ENCODE results near the gene PIGP. TPM values are rescaled to one million over a fixed set of nuclear protein-coding genes. Genes with fewer than 3 reads are reported as not detected.

The PIGP gene
- total RNA-seq, 1 donor from 2014 or later = 28.7 TPM

GRCh38 chr21:37065561-37066177, 7.2 kb downstream of the PIGP start:
- Histone ChIP-seq H3K27ac (no peak overlapping the region), H3K36me3 (peaks cover 30% of the 10 kb centered on the region), H3K4me1 (no peaks in the 10 kb centered on the region), H3K9me3 (no peaks in the 10 kb centered on the region), H3K27me3 (ENCODE audit: low read depth) (no peaks in the 10 kb centered on the region), H3K4me3 (no peak overlapping the region)
- no peak for DNase-seq
- ATAC-seq = no peak
- intact Hi-C loops (cut with DNase I) = no loop called here
- no peak for TF ChIP-seq CTCF (IDR thresholded peaks at IDR 0.05)

GRCh38 chr21:37064841-37065240, 8.0 kb downstream of the PIGP start:
- Histone ChIP-seq H3K9me3 (no peaks in the 10 kb centered on the region), H3K27me3 (ENCODE audit: low read depth) (no peaks in the 10 kb centered on the region), H3K27ac (no peak overlapping the region), H3K36me3 (peaks cover 24% of the 10 kb centered on the region), H3K4me1 (no peaks in the 10 kb centered on the region), H3K4me3 (no peak overlapping the region)
- DNase-seq = no peak
- intact Hi-C loops (cut with DNase I) = no loop called here
- TF ChIP-seq CTCF (IDR thresholded peaks at IDR 0.05) = no peak
- ATAC-seq = no peak

GRCh38 chr21:37063433-37063832, 9.4 kb downstream of the PIGP start:
- no peak for DNase-seq
- H3K36me3 ChIP-seq = peaks cover 19% of the 10 kb centered on the region
- no peaks in the 10 kb centered on the region for H3K9me3 ChIP-seq
- no peak overlapping the region for H3K27ac ChIP-seq
- no peak for TF ChIP-seq CTCF (IDR thresholded peaks at IDR 0.05)
- intact Hi-C loops (cut with DNase I) = no loop called here
- H3K4me3 ChIP-seq = no peak overlapping the region
- H3K27me3 ChIP-seq (ENCODE audit: low read depth) = no peaks in the 10 kb centered on the region
- no peak for ATAC-seq
- no peaks in the 10 kb centered on the region for H3K4me1 ChIP-seq

- Histone ChIP-seq H3K27ac (no peak overlapping the region), H3K4me3 (no peak overlapping the region), H3K9me3 (no peaks in the 10 kb centered on the region), H3K36me3 (peaks cover 19% of the 10 kb centered on the region), H3K4me1 (no peaks in the 10 kb centered on the region), H3K27me3 (ENCODE audit: low read depth) (no peaks in the 10 kb centered on the region)
- intact Hi-C loops (cut with DNase I) = no loop called here
- TF ChIP-seq CTCF (IDR thresholded peaks at IDR 0.05) = no peak
- DNase-seq = no peak
- no peak for ATAC-seq
Measured at GRCh38 chr21:37062593-37062935, 10.3 kb downstream of the PIGP start.

- ATAC-seq (peak in 1 of 2 donors; percentile 11), DNase-seq (no peak)
- no peak for TF ChIP-seq CTCF (IDR thresholded peaks at IDR 0.05)
- Histone ChIP-seq H3K9me3 (no peaks in the 10 kb centered on the region), H3K4me1 (no peaks in the 10 kb centered on the region), H3K27me3 (ENCODE audit: low read depth) (no peaks in the 10 kb centered on the region), H3K27ac (no peak overlapping the region), H3K4me3 (no peak overlapping the region), H3K36me3 (peaks cover 19% of the 10 kb centered on the region)
- intact Hi-C loops (cut with DNase I) = no loop called here
Measured at GRCh38 chr21:37061926-37062592, 10.8 kb downstream of the PIGP start.

Measured in lower lobe of right lung (tissue), 2 donors.